GM23338 (cell line): ENCODE measurements around the gene UGT1A10.

Source experiments
- CREB1 ChIP-seq: fragments of 250-450 bp; sonication (Bioruptor Pico); IDR thresholded peaks from 2 replicates; pipeline ENCODE4 v1.5.0; 2020; ENCODE audit warnings: low read depth, mild to moderate bottlenecking, moderate library complexity
- CTCF ChIP-seq, 2 experiments: fragments of 200-600 bp in 1 of 2; sonication (generic) in 1 of 2; conservative IDR thresholded peaks; 2 replicates each; pipeline versions ENCODE4 v1.5.1 to v1.6.1; 2016 to 2017; ENCODE audit warnings: antibody characterized with exemption in 2 of 2, low read depth in 2 of 2, mild to moderate bottlenecking in 2 of 2, moderate library complexity in 1 of 2
- EZH2 ChIP-seq: fragments of 200-600 bp; sonication (generic); IDR thresholded peaks from one replicate; pipeline ENCODE4 v1.8.0; 2017; ENCODE audit warnings: antibody characterized with exemption, mild to moderate bottlenecking, low read depth; ENCODE audit not compliant: unreplicated experiment
- EZH2phosphoT487 ChIP-seq: fragments of 200-600 bp; sonication (generic); IDR thresholded peaks from one replicate; pipeline ENCODE4 v1.8.1; 2018; ENCODE audit warnings: antibody characterized with exemption; ENCODE audit not compliant: unreplicated experiment
- POLR2AphosphoS5 ChIP-seq: IDR thresholded peaks from 2 replicates; pipeline ENCODE4 v1.6.1; 2016; ENCODE audit warnings: antibody characterized with exemption, low read depth
- REST ChIP-seq: IDR thresholded peaks from one replicate; pipeline ENCODE4 v1.6.1; 2018; ENCODE audit warnings: antibody characterized with exemption; ENCODE audit not compliant: unreplicated experiment

GRCh38 chr2:233813236-233814055, 177.2 kb downstream of the UGT1A10 start:
- TF ChIP-seq EZH2phosphoT487, result no peak
- TF ChIP-seq CTCF (conservative IDR thresholded peaks at IDR 0.05; ENCODE audit: low read depth in 2 of 2), result no peak
- no peak for TF ChIP-seq EZH2
- TF ChIP-seq REST, result no peak
- no peak for TF ChIP-seq POLR2AphosphoS5
- no peak for TF ChIP-seq CREB1 (CRISPR knock-in tag)
